Suprapubic skin (tissue), 4 donors: ENCODE measurements around the gene CFAP52. TPM values are rescaled to one million over a fixed set of nuclear protein-coding genes. Genes with fewer than 3 reads are reported as not detected.
"Not testable (repeated sequence)": the region's sequence is repeated elsewhere in the genome, so short reads cannot be mapped to it uniquely, and the experiment has no call there.

Source experiments
- DNase-seq, 2 donors: peaks; one replicate each; pipeline ENCODE4 v3.0.0-alpha.2; 2019; ENCODE audit warnings: low spot score in 2 of 2
- H3K27ac ChIP-seq: fragments of 200-600 bp; sonication (generic); one replicate; pipeline ENCODE4 v1.5.1; 2019
- H3K27me3 ChIP-seq: fragments of 200-600 bp; sonication (generic); one replicate; pipeline ENCODE4 v1.5.1; 2019
- H3K36me3 ChIP-seq: fragments of 200-600 bp; sonication (generic); one replicate; pipeline ENCODE4 v1.5.1; 2019
- H3K4me1 ChIP-seq: fragments of 200-600 bp; sonication (generic); one replicate; pipeline ENCODE4 v1.5.1; 2019
- H3K4me3 ChIP-seq: fragments of 200-600 bp; sonication (generic); one replicate; pipeline ENCODE4 v1.5.1; 2019; ENCODE audit warnings: mild to moderate bottlenecking
- H3K9me3 ChIP-seq: fragments of 200-600 bp; sonication (generic); one replicate; pipeline ENCODE4 v1.5.1; 2019
- CTCF ChIP-seq, 2 donors: fragments of 200-600 bp in 1 of 2; fragments of 450-650 bp in 1 of 2; sonication (generic) in 1 of 2; IDR thresholded peaks; one replicate each; pipeline ENCODE4 v1.5.1; 2016 to 2019; ENCODE audit warnings: antibody characterized with exemption in 2 of 2, mild to moderate bottlenecking in 1 of 2, moderate library complexity in 1 of 2
- EP300 ChIP-seq: sonication (generic); formaldehyde crosslinking; IDR thresholded peaks from one replicate; pipeline ENCODE4 v1.6.1; 2017; ENCODE audit warnings: antibody characterized with exemption
- POLR2A ChIP-seq, 2 donors: fragments of 450-650 bp; IDR thresholded peaks; one replicate each; pipeline ENCODE4 v1.6.1; 2017; ENCODE audit warnings: antibody characterized with exemption in 2 of 2, mild to moderate bottlenecking in 2 of 2, moderate library complexity in 2 of 2
- POLR2AphosphoS5 ChIP-seq, 3 donors: sonication (generic); formaldehyde crosslinking; IDR thresholded peaks; one replicate each; pipeline ENCODE4 v1.6.1; 2017; ENCODE audit warnings: antibody characterized with exemption in 3 of 3
- WGBS: methylation state at CpG from one replicate; pipeline ENCODE4 v1.1.5; 2018; 5-methylcytosine and 5-hydroxymethylcytosine counted together
- total RNA-seq, 4 donors: library from RNA; depleted of rRNA; stranded (reverse); fragments of >200 nt; gene quantifications; one replicate each; pipeline ENCODE4 v1.1.0, GENCODE V29; 2016

The CFAP52 gene
- total RNA-seq, 4 donors from 2014 or later, result not detected

- H3K9me3 ChIP-seq, result no peaks in the 10 kb centered on the region
- H3K27ac ChIP-seq, result no peak overlapping the region
- no peak for DNase-seq
- WGBS, result 71% methylated on average over 10 of the region's 10 CpGs
- H3K27me3 ChIP-seq, result no peaks in the 10 kb centered on the region
- TF ChIP-seq CTCF (IDR thresholded peaks at IDR 0.05) (no peak), POLR2A (IDR thresholded peaks at IDR 0.05) (no peak), EP300 (no peak), POLR2AphosphoS5 (IDR thresholded peaks at IDR 0.05) (no peak)
- H3K4me3 ChIP-seq, result no peak overlapping the region
- H3K4me1 ChIP-seq, result no peaks in the 10 kb centered on the region
- peaks cover under 1% of the 10 kb centered on the region for H3K36me3 ChIP-seq
Observed at GRCh38 chr17:9557161-9557755, 19.2 kb upstream of the CFAP52 start.

GRCh38 chr17:9557857-9558256, 18.6 kb upstream of the CFAP52 start:
- TF ChIP-seq CTCF (IDR thresholded peaks at IDR 0.05) (no peak), EP300 (no peak), POLR2AphosphoS5 (IDR thresholded peaks at IDR 0.05) (no peak), POLR2A (IDR thresholded peaks at IDR 0.05) (no peak)
- 78% methylated on average over 9 of the region's 9 CpGs for WGBS

GRCh38 chr17:9564104-9564503, 12.3 kb upstream of the CFAP52 start:
- TF ChIP-seq POLR2A (IDR thresholded peaks at IDR 0.05) (no peak), EP300 (no peak), POLR2AphosphoS5 (IDR thresholded peaks at IDR 0.05) (no peak), CTCF (IDR thresholded peaks at IDR 0.05) (no peak)
- no peaks in the 10 kb centered on the region for H3K9me3 ChIP-seq
- DNase-seq, result no peak
- H3K4me1 ChIP-seq, result no peaks in the 10 kb centered on the region
- H3K27me3 ChIP-seq, result no peaks in the 10 kb centered on the region
- no peak overlapping the region for H3K27ac ChIP-seq
- no peak overlapping the region for H3K4me3 ChIP-seq
- H3K36me3 ChIP-seq, result peaks cover 24% of the 10 kb centered on the region

More at GRCh38 chr17:9557857-9558256, 18.6 kb upstream of the CFAP52 start:
- Histone ChIP-seq H3K36me3 (no peaks in the 10 kb centered on the region), H3K9me3 (no peaks in the 10 kb centered on the region), H3K4me1 (no peaks in the 10 kb centered on the region), H3K27me3 (no peaks in the 10 kb centered on the region), H3K27ac (no peak overlapping the region), H3K4me3 (no peak overlapping the region)
- DNase-seq, result no peak

- H3K27ac ChIP-seq, result no peak overlapping the region
- TF ChIP-seq EP300 (no peak), CTCF (IDR thresholded peaks at IDR 0.05) (no peak), POLR2A (IDR thresholded peaks at IDR 0.05) (no peak), POLR2AphosphoS5 (IDR thresholded peaks at IDR 0.05) (no peak)
- no peaks in the 10 kb centered on the region for H3K9me3 ChIP-seq
- H3K4me3 ChIP-seq, result no peak overlapping the region
- 67% methylated on average over 7 of the region's 7 CpGs for WGBS
- H3K36me3 ChIP-seq, result peaks cover 26% of the 10 kb centered on the region
- H3K4me1 ChIP-seq, result no peaks in the 10 kb centered on the region
- no peaks in the 10 kb centered on the region for H3K27me3 ChIP-seq
- DNase-seq, result no peak
Observed at GRCh38 chr17:9566067-9566466, 10.4 kb upstream of the CFAP52 start.

- not testable (repeated sequence) for H3K9me3 ChIP-seq, DNase-seq, H3K4me1 ChIP-seq, H3K27me3 ChIP-seq, H3K27ac ChIP-seq, H3K4me3 ChIP-seq
- peaks cover 26% of the 10 kb centered on the region for H3K36me3 ChIP-seq
- WGBS, result 87% methylated on average over 5 of the region's 5 CpGs
Observed at GRCh38 chr17:9566739-9567138, 9.7 kb upstream of the CFAP52 start.

- H3K27ac ChIP-seq, result no peak overlapping the region
- peaks cover 26% of the 10 kb centered on the region for H3K36me3 ChIP-seq
- H3K4me3 ChIP-seq, result no peak overlapping the region
- H3K27me3 ChIP-seq, result no peaks in the 10 kb centered on the region
- DNase-seq, result no peak
- H3K9me3 ChIP-seq, result no peaks in the 10 kb centered on the region
- TF ChIP-seq EP300, result no peak
- no peak for TF ChIP-seq POLR2A (IDR thresholded peaks at IDR 0.05)
- TF ChIP-seq CTCF (IDR thresholded peaks at IDR 0.05), result no peak
- H3K4me1 ChIP-seq, result no peaks in the 10 kb centered on the region
Observed at GRCh38 chr17:9568004-9568403, 8.4 kb upstream of the CFAP52 start.
